GM18858 (cell line): ENCODE data around the gene FSD1L.

Experiments
- ATAC-seq: cut with Tn5 transposase; IDR thresholded peaks from one replicate; pipeline ENCODE4 v1.9.1; 2021; ENCODE audit not compliant: unreplicated experiment

Gene FSD1L

DNA sequence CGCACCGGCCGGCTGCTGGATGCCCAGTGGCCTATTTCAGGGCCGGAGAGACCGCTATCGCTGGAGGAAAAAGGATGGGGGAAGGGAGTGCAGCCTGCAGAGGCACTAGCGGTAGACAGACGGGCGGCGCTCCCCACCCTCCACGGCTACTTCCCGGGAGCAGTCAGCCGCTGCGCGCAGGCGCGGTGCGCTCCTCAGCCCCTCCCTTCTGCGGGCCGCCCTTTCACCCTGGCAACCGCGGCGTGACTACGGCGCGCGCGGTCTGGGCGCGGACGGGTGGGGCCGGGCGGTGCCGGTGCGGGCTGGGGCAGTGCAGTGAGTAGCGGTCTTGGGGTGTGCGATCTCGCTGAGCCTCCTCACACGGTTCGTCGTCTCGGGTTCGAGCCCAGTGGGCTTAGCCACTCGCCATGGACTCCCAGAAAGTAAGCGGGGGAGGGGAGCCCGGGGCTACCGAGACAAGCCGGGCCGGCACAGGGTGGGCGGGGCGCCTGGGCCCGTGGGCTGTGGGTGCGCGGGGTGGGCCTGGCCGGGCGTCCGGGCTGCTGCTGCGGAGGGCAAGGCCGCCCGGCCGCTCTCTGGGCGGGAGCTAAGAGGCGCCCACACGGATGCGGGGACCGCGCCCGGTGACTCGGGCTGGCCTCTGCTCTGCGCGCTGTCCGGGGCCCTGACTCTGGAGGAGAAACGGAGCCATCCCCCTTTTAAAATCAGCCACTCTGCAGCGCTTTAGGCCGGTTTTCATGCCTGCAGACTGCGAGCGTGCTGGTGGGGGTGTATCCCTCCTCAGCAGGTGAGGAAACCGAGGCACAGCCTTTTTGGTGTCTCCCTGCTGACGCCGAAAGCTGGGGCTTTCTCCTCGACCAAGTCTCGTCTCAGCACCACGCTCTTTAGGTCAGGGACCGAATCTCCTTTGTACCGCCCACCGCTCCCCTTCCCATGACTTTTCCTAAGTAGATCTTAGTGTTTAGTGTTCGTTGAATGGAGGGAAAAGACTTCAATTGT, at the start of gene FSD1L:
Gene FSD1L, plus strand, starts transcription at position 221 of the 999 bp plus-strand sequence. Its CDS starts 187 bp downstream, at position 408.
- ATAC-seq: peak; percentile 95

DNA sequence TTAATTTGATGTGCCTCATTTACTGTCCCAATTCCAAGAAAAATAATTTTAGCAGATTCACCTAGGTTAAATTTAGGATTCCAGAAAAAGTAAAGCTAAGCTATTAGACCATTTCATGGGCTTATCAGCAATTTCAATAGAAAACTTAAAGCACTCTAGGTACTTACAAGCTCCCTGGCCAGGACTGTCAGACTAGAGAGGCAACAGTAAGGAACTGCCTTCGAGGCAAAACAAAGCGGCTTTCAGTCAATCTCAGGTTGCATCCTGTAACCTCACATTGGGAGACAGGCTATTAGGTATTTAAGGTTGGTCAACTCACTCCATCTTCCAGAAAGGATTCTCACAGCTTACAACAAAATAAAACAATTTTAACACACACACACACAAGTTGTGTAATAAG, 48.7 kb upstream of the FSD1L start:
- no peak for ATAC-seq

DNA sequence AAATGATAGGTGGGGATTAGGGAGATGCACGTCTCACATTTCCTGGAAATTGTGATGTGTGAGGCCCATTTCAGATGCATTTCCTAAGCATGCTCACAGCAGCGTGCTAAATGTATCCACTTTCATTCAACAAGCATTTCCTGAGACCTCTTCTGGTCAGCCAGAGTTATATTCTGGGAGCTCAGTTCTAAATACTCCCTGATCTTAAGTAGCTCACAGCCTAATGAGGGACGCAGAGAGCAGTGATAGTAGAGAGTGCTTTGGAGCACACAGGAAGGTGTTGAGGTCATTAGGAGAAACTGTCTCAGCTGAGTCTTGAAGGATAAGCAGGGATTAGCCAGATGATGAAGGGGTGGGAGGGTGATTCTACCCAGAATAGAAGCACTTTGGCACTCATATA, 46.2 kb upstream of the FSD1L start:
- no peak for ATAC-seq

DNA sequence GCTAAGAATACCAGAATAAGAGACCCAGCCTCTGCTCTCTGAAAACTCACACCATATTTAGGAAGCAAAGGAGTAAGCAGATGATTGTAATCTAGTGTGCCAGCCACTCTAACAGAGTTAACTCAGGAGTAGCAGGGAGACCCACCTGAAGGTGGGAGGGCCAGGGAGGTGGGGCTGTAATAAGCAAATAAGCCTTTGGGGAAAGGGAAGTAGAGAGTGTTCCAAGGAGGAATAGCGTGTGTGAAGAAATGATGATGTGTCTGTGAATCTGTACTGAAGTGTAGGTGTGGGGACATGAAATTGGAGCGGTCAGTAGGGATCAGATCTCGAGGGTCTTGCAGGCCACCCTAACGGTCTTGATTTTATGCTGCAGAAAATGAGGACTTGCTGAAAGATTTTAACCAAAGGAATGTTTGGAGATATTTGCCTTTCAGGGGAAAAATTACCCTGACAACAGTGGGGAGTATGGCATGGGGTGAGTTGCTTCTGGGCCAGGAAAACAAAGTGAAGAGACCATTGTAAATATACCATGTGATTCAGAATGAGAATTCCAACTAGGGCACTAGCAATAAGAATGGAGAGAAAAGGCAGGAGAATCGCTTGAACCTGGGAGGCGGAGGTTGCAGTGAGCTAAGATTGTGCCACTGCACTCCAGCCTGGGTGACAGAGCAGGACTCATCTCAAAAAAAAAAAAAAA, 44.1 kb upstream of the FSD1L start:
- no peak for ATAC-seq

DNA sequence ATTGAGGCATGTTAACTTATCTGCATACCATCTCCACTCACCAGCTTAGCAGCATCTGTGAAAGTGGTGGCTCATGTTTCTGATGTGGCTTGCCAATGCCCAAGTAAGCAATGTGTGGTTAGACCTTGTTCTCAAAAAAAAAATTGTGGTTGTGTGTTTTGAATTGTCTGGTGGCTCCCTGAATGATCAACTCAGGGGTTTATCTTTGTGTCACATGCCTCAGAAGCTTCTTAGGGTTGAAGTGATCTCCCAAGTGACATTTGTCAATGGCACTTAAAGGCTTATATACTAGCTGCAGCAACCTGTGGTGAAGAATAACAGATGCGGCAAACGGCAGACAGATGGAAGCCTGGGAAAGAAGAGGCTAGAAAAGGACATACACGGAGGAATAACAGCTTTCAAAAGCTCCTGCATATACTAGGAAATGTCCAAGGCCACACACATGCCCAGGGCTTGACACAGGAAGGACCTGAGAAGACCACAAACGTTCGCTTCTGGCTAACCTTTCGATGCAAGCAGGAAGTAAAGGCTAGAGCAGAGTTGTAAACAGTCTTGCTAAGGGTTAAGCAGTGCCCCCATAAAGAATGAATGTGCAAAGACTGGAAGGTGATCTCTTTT, 42.2 kb upstream of the FSD1L start:
- ATAC-seq: peak; percentile 93

DNA sequence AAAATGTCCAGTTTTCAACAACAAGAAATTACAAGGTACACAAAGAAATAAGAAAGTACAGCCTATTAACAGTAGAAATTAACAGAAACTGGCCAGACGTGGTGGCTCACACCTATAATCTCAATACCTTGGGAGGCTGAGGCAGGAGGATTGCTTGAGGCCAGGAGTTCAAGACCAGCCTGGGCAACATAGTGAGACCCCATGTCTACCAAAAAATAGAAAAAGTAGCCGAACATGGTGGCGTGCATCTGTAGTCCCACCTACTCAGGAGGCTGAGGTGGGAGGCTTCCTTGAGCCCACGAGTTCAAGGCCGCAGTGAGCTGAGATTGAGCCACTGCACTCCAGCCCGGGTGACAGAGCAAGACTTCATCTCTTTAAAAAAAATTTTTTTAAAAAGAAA, 41.5 kb upstream of the FSD1L start:
- no peak for ATAC-seq

DNA sequence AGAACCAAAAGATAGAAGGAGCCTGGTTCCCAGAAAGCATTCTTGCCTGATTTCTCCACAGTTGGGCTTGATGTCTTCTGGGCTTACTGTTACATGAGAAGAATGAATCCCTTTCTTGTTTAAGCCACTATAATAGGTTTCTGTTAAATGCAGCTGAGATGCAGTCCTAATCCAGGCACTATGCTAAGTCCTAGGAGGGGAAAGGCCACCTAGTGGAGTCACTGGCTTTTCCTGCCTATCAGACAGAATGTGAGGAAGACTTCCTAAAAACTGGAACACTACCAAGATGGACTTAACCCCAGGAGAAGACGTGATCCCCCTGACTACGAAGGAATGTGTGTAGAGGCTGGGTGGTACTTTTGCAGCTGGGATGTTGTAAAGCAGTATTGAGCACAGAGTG, 34.3 kb upstream of the FSD1L start:
- ATAC-seq: no peak

DNA sequence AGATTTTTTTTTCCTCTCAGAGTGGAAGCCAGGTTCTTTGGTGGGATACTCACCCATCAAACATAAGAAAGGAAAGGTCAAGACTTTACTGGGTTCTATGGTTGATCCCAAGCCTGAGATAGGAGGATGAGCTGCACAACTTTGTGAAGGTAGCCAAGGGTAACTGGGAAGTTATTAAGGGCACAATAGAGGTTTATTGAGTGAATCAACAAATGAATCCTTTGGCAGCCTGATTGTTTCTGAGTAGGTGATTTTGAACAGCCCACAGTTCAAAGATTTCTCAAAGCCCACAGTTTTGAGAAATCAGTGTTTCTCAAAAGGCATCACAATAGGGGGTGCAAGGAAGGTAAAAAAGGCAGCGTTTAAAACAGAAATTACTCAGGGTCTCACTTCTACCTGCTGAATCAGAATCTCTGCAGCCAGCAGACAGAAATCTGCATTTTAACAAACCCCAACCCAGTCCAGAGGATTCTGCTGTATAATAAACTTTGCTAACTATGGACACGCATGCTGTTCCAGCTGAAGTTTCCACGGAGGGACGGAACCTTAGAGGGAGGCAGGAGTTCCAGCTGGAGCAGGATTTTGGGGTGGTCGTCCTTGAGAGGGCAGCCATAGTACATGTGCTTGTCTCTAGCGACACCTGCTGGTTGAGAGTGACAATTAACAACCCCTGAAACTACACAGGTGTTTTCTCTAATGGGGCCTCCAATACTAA, 32.7 kb upstream of the FSD1L start:
- no peak for ATAC-seq

DNA sequence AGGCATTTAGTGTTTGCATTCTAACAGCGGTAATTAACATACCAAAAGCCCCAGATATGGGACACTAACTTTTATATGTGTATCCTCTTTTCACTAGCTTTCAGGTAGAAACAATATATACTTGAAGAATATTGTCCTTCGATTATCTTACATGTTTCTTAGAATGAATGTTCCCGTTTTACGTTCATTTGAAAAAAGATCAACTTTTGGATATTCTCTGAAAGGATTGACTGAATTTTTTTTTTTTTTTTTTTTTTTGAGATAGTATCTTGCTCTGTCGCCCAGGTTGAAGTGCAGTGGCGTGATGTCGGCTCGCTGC, 32.2 kb upstream of the FSD1L start:
- ATAC-seq: no peak

DNA sequence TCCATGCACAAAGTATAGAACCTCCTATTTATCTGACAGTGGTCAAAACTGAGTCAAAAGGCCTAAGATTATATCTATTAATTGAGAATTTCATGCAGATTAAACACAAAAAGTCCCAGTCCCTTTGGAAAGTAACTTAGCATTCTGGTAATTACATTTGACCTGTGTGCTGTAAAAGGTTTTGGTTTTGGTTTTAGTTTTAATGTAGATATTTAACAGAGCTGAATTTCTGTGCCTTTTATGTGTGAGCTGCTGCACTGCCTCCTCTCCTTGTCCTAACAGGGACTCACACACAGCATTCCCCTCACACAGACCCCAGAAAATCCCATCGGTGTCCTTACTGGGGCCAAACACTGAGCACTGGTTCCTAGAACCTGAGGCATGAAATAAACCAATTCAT, 31.0 kb upstream of the FSD1L start:
- ATAC-seq: peak; percentile 85

DNA sequence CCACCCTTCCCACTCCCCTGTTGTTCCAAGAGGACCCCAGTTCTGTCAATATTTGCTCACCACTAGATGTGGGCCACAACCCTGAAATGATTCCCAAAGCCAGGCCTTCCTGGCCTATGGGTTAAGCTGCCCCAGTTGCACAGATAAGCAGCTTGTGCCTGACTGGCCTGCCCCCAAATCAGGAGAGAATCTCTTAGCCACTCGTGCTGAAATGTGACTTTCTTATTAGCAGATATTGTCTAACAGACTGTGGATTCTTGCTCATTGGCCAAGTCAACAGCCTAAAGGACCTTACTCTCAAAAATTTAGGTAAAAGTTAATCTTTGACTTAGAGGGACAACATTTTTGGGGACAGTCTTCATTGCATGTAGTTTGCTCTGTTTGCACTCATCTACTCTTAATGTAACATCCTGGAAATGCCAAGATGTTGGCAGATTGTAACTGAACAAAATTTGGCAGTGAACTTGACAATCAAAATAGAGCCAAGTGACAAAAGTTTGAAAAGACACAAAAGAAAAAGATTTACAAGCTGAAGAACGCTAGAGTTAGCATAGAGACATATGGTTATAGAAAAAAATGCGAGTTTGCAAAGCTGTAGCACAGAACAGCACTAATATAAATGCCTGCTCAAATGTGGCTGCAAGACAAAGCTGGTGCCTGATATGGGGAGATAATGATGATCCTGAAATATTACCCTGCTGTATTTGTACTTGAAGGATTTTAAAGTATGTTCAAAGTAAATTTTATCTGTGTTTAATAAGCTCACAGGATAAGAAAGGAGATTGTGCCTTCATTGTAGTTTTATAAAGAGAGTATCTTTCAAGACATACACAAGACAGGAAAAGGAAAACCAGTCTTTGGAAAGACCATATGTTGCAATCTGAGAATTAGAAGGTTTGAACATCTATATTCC, 29.0 kb upstream of the FSD1L start:
- ATAC-seq: no peak

DNA sequence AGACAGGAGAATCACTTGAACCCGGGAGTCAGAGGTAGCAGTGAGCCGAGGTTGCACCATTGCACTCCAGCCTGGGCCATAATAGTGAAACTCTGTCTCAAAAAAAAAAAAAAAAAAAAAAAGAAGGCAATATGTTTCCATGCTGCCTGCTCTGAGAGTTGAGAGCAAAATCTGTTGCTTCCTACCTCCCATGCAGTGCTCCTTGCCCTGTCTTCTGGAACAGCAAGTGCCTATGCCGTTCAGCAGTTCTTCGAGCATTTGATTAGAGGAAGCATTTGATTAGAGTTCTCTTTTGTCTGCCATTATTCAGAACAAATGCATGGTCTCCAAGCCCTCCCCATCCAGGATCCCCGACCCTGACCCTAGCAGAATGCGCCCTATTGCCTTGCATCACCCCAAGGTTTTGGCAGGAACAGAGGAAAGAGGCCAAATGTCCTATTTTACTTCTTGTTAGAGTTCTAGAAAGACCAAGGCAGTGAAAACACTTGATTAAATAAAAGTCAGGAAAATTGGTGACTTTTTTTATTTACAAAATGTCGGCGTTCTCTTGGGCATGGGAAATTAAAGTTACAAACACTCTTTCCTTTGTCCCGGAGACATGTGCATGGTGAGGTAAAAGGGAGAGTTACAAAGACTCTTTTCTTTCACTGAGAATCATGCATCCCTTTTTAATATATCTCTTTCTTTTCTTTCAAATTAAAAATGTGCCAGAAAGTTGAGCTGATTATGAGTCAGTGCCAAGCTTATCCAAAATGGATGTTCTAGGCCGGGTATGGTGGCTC, 27.8 kb upstream of the FSD1L start:
- ATAC-seq: no peak

DNA sequence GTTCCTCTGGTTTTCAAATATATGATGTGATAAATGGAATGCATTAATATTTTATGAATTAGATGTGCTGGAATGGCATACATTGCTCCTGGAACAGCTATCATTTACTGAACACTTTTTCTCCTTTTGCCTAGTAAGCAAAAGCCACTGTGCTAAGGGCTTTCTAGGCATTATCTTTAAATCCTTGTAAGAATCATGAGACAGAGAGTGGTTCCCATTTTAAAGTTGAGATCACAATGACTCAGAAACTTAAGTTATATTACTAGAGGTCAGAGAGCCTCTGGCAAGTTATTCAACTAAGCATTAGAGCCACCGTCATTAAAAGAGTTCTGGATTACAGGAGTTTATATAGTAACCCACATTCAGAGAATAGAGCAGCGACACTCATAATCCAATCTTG, 26.7 kb upstream of the FSD1L start:
- no peak for ATAC-seq

DNA sequence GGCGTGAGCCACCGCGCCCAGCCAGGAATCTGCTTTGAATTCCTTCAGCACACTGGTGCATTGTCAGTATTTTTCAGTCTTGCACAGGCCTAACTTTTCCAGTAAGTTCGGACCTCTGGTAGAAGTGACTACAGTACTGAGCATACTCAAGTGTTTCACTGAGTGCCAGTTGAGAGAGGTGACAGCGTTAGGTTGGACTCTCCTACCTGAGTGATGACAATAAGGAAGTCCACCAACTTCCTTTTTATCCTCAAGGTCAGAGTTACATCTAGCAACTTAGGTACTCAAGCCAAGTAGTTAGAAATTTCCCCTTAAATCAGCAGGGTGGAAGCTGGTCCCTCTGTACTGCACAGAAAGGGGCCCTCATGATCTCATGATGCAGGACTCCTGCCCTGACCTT, 26.0 kb upstream of the FSD1L start:
- ATAC-seq: no peak

DNA sequence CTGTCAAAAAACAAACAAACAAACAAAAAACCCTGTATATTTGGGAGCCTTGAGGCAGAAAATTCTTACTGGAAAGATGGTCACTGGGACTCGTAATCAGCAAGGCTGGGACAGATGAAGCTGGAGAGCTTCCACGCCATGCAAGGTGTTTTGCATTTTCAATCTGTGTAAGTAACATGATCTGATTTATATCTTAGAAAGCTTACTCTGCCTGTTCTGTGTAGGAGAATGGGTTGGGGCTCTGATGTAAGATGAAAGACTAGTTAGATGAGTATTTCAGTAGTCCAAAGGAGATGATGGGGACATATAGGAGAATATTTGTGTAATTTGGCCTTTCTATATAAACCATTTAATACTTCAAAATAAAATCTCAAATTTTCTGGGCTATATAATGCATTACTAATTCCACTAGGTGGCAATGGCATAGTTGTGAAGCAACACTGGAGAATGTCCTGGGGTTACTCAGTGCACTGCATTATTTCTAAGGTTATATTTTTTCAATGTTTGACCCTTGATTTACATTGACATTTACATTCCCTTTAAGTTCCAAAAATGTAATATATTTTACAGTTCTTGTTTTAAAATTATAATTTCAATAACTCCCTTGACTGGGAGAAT, 21.9 kb upstream of the FSD1L start:
- ATAC-seq: no peak

DNA sequence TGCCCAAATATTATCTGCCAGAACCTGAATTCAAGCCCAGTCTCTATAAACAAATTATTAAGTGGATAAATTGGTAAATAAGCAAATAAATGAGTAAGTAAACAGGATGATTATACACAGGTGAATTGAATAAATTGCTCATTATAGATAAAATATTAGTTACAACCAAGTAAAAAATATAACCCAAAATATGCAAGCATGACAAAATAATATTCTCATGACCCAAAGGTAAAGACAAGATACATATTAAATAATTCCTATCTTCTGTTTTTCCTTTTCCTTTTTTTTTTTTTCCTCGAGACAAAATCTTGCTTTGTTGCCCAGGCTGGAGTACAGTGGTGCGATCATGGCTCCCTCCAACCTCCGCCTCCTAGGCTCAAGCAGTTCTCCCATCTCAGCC, 21.2 kb upstream of the FSD1L start:
- ATAC-seq: no peak

DNA sequence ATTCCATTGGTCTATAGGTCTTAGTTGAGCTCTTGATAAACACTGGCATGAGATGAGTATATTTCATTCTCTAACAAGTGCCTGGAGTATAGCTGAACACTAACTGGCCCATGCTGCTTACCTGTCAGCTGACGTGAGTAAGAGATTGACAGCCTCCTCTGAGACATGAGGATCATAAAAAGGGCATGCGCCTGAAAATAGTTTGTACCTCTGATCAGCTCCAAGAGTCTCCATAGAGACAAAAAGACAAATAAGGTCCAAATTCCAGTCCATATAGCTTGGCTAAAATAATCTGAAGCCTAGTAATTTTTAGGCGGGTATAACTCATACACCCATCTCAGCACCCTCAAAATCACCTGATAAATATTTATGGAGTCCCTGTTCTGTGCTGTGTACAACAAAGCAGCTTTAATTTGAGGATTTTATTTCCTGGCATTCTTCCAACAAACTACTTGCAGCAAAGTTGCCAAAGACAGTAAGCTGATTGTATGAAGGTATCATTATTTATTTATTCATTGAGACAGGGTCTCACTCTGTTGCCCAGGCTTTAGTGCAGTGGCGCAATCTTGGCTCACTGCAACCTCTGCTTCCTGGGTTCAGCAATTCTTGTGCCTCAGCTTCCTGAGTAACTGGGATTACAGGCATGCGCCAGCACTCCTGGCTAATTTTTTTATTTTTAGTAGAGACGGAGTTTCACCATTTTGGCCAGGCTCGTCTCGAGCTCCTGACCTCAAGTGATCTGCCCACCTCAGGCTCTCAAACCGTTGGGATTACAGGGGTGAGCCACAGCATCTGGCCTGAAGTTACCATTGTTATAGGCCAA, 16.2 kb upstream of the FSD1L start:
- ATAC-seq: no peak

DNA sequence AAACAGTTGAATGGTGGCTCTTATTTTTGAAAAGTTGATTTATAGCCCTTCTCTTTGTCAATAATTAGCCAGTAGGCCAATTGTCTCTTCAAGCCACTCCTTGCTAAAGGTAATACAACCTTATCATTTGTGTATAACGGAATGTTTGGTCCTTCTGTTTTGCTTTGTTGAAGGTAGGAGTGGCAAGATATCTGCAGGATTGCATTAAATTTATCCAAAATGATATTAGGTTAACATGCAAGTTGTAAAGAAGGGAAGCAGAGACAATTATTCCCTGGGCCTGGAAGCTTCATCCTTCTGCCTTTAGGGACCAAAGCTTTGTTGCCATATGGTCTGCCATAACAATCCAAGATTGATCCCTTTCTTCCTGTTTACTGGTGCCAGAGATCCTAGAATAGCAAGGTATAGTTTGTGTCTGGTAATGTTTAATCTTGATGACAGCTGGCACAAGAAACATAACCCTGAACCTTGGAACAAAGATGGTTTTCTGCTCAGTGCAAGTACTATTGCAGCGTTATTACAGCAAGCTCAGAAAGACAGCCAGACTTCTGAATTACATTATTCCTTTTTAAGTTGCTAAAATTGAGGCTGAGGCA, 15.5 kb upstream of the FSD1L start:
- ATAC-seq: no peak
